OCI-LY7 (cell line): Measurements from ENCODE around the gene TRAM2.

Experiments used
- CTCF ChIP-seq: fragments of 200-600 bp; sonication (generic); conservative IDR thresholded peaks from 2 replicates; pipeline ENCODE4 v1.5.1; 2014; ENCODE audit warnings: mild to moderate bottlenecking, antibody characterized with exemption, low read length, moderate library complexity, mixed read lengths
- EZH2phosphoT487 ChIP-seq: fragments of 200-600 bp; sonication (generic); IDR thresholded peaks from 2 replicates; pipeline ENCODE4 v1.6.1; 2018; ENCODE audit warnings: low read depth, borderline replicate concordance, mild to moderate bottlenecking, mixed run types, antibody characterized with exemption, low read length, moderate library complexity, mixed read lengths

DNA sequence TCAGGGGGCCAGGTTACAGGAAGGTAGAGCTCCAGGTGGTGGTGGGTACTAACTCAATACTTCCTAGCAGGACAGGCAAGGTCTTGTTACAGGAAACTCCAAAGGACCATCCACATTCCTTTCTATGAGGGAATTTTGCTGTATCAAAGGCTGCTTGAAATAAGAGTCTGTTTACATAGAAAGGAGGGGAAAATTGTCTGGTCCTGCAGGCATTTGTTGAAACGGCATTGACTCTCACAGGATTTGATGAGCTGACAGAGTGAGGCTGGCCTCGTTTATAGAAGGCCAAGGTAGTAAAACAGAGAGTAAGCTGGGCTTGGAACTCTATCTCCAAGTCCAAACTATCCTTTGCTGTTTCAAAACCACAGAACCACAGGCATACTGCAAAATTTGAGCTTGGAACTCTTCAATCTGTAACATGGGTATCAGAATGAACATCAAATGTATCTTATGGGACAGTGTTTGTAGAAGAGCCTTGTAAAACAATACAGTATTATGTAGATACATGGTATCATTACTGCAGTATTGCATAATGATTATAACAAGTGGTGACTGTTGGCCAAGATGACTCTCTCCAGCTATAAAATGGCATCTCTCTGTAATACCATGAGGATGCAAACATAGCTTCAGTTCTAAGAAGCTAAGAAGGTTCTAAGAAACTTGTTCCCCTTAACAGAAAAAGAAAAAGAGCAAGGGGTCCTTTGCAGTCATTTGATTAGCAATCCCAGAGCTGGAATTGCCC lies 61.5 kb downstream of the TRAM2 start:
- TF ChIP-seq CTCF (no peak), EZH2phosphoT487 (no peak)
